Natural killer cell (primary cell): ENCODE results near the gene PANK4. TPM values are rescaled to one million over a fixed set of nuclear protein-coding genes. Genes with fewer than 3 reads are reported as not detected.

Experiments used
- ATAC-seq, 3 donors: fragments of 150-1000 bp in 2 of 3; fragments of 200-7000 bp in 1 of 3; cut with Tn5 transposase; 1 replicate in 1 of 3; 2 replicates in 2 of 3; pipeline ENCODE4 v1.10.0; 2021; ENCODE audit warnings: mild to moderate bottlenecking in 2 of 3, moderate library complexity in 2 of 3
- DNase-seq, 2 donors: peaks; one replicate each; pipeline versions ENCODE4 v3.0.0 to v3.0.0-alpha.2; 2013 to 2021; ENCODE audit warnings: mixed read lengths in 1 of 2
- H3K27ac ChIP-seq: one replicate; pipeline ENCODE4 v1.5.1; 2013; ENCODE audit warnings: mild to moderate bottlenecking, low read length
- H3K27me3 ChIP-seq: one replicate; pipeline ENCODE4 v1.6.1; 2013; ENCODE audit warnings: low read length; ENCODE audit not compliant: control insufficient read depth, insufficient read depth
- H3K36me3 ChIP-seq: one replicate; pipeline ENCODE4 v1.6.1; 2013; ENCODE audit warnings: low read length; ENCODE audit not compliant: control insufficient read depth, insufficient read depth
- H3K4me1 ChIP-seq: one replicate; pipeline ENCODE4 v1.6.1; 2013; ENCODE audit warnings: low read length; ENCODE audit not compliant: control insufficient read depth, insufficient read depth
- H3K4me3 ChIP-seq: one replicate; pipeline ENCODE4 v1.5.1; 2013; ENCODE audit warnings: low read length
- H3K9me3 ChIP-seq: one replicate; pipeline ENCODE4 v1.6.1; 2013; ENCODE audit warnings: low read length; ENCODE audit not compliant: control insufficient read depth, insufficient read depth
- H3K27ac Mint-ChIP-seq, 2 donors: one replicate each; pipeline ENCODE4 v1.8.0; 2022; ENCODE audit warnings: mild to moderate bottlenecking in 2 of 2, mixed read lengths in 2 of 2, moderate library complexity in 1 of 2
- H3K27me3 Mint-ChIP-seq, 2 donors: one replicate each; pipeline ENCODE4 v1.8.0; 2022; ENCODE audit warnings: low read depth in 2 of 2, mixed read lengths in 2 of 2
- H3K36me3 Mint-ChIP-seq: one replicate; pipeline ENCODE4 v1.8.0; 2022; ENCODE audit warnings: mixed read lengths
- H3K4me1 Mint-ChIP-seq, 2 donors: one replicate each; pipeline ENCODE4 v1.8.0; 2022; ENCODE audit warnings: mixed read lengths in 2 of 2
- H3K4me3 Mint-ChIP-seq: one replicate; pipeline ENCODE4 v1.8.0; 2022; ENCODE audit warnings: mild to moderate bottlenecking, moderate library complexity, mixed read lengths
- H3K9me3 Mint-ChIP-seq, 2 donors: one replicate each; pipeline ENCODE4 v1.8.0; 2022; ENCODE audit warnings: mixed read lengths in 2 of 2
- CTCF ChIP-seq: fragments of 200-600 bp; IDR thresholded peaks from one replicate; pipeline ENCODE4 v1.8.0; 2022; ENCODE audit warnings: antibody characterized with exemption
- WGBS: methylation state at CpG from one replicate; pipeline ENCODE4 v1.1.7; 2013; ENCODE audit warnings: missing lambda C conversion rate; ENCODE audit not compliant: insufficient coverage; 5-methylcytosine and 5-hydroxymethylcytosine counted together
- intact Hi-C: fragments of 100-400 bp; cut with micrococcal nuclease; formaldehyde crosslinking; loops from one replicate; pipeline ENCODE4 v1.14.2; 2022
- total RNA-seq, 4 donors: library from RNA; stranded (reverse); fragments of 120-200 nt in 1 of 4; gene quantifications; one replicate each; pipeline versions ENCODE4 v1.2.3 to v1.2.4, GENCODE V29; 2013 to 2022

The PANK4 gene
- total RNA-seq, 3 donors from 2014 or later (not counting 1 experiment from before 2014, with no cell fraction given): 48.2 to 75.7 (median 61.8) TPM

GRCh38 chr1:2520806-2521205 lies 5.6 kb downstream of the PANK4 start:
- no peak for TF ChIP-seq CTCF
- Histone ChIP-seq H3K4me1 (peaks cover 32% of the 10 kb centered on the region), H3K27ac (no peak overlapping the region), H3K4me3 (no peak overlapping the region), H3K27me3 (no peaks in the 10 kb centered on the region), H3K36me3 (peaks cover 59% of the 10 kb centered on the region), H3K9me3 (no peaks in the 10 kb centered on the region)
- H3K27ac Mint-ChIP-seq: no peak overlapping the region
- H3K27me3 Mint-ChIP-seq: no peaks in the 10 kb centered on the region
- H3K36me3 Mint-ChIP-seq: no peaks in the 10 kb centered on the region
- intact Hi-C loops: no loop called here
- DNase-seq (no peak), ATAC-seq (no peak)
- 96% methylated on average over 21 of the region's 21 CpGs for WGBS
- no peaks in the 10 kb centered on the region for H3K9me3 Mint-ChIP-seq
- H3K4me1 Mint-ChIP-seq: peaks cover 19 to 33% of the 10 kb centered on the region in 2 donors
- H3K4me3 Mint-ChIP-seq: no peak overlapping the region

GRCh38 chr1:2520206-2520605 lies 6.2 kb downstream of the PANK4 start:
- H3K4me3 ChIP-seq: no peak overlapping the region
- Mint-ChIP-seq H3K27ac (no peak overlapping the region), H3K36me3 (no peaks in the 10 kb centered on the region), H3K9me3 (no peaks in the 10 kb centered on the region), H3K27me3 (no peaks in the 10 kb centered on the region), H3K4me1 (peaks cover 16 to 30% of the 10 kb centered on the region in 2 donors), H3K4me3 (no peak overlapping the region)
- DNase-seq: no peak
- H3K9me3 ChIP-seq: no peaks in the 10 kb centered on the region
- WGBS: 97% methylated on average over 19 of the region's 20 CpGs
- no peak overlapping the region for H3K27ac ChIP-seq
- no peak for TF ChIP-seq CTCF
- no peak for ATAC-seq
- H3K4me1 ChIP-seq: peaks cover 26% of the 10 kb centered on the region
- intact Hi-C loops: no loop called here
- H3K27me3 ChIP-seq: no peaks in the 10 kb centered on the region
- H3K36me3 ChIP-seq: peaks cover 65% of the 10 kb centered on the region

- Mint-ChIP-seq H3K4me3 (no peak overlapping the region), H3K27me3 (no peaks in the 10 kb centered on the region), H3K36me3 (no peaks in the 10 kb centered on the region), H3K4me1 (peaks cover 11 to 25% of the 10 kb centered on the region in 2 donors), H3K27ac (no peak overlapping the region), H3K9me3 (no peaks in the 10 kb centered on the region)
- DNase-seq: no peak
- Histone ChIP-seq H3K27ac (no peak overlapping the region), H3K4me3 (no peak overlapping the region), H3K9me3 (no peaks in the 10 kb centered on the region), H3K4me1 (peaks cover 22% of the 10 kb centered on the region), H3K36me3 (peaks cover 69% of the 10 kb centered on the region), H3K27me3 (no peaks in the 10 kb centered on the region)
- no peak for ATAC-seq
- TF ChIP-seq CTCF: no peak
- WGBS: 96% methylated on average over 30 of the region's 30 CpGs
- intact Hi-C loops: no loop called here
Observed at GRCh38 chr1:2519729-2520128, 6.7 kb downstream of the PANK4 start.

- ATAC-seq: no peak
- Histone ChIP-seq H3K27ac (no peak overlapping the region), H3K36me3 (peaks cover 73% of the 10 kb centered on the region), H3K27me3 (no peaks in the 10 kb centered on the region), H3K9me3 (no peaks in the 10 kb centered on the region), H3K4me3 (no peak overlapping the region), H3K4me1 (peaks cover 16% of the 10 kb centered on the region)
- intact Hi-C loops: no loop called here
- WGBS: 95% methylated on average over 25 of the region's 25 CpGs
- no peak overlapping the region for H3K27ac Mint-ChIP-seq
- H3K27me3 Mint-ChIP-seq: no peaks in the 10 kb centered on the region
- TF ChIP-seq CTCF: no peak
- no peaks in the 10 kb centered on the region for H3K36me3 Mint-ChIP-seq
- no peaks in the 10 kb centered on the region for H3K9me3 Mint-ChIP-seq
- H3K4me1 Mint-ChIP-seq: peaks cover 5 to 19% of the 10 kb centered on the region in 2 donors
- H3K4me3 Mint-ChIP-seq: no peak overlapping the region
- no peak for DNase-seq
Observed at GRCh38 chr1:2519029-2519685, 7.2 kb downstream of the PANK4 start.
